Retinal pigment epithelial cell (primary cell): ENCODE measurements around the gene HTR1D.

Experiments
- DNase-seq: peaks from one replicate; pipeline ENCODE4 v3.0.0-alpha.2; 2010; ENCODE audit warnings: low read depth
- H3K4me3 ChIP-seq: 2 replicates; pipeline ENCODE4 v1.5.1; 2011; ENCODE audit warnings: mild to moderate bottlenecking, low read length, control low read depth, moderate library complexity
- TF ChIP-seq, protein P1 (sequence below): conservative IDR thresholded peaks from 2 replicates; pipeline ENCODE4 v1.5.1; 2011; ENCODE audit warnings: low read depth, low read length, control low read depth, inconsistent platforms

The HTR1D gene

DNA sequence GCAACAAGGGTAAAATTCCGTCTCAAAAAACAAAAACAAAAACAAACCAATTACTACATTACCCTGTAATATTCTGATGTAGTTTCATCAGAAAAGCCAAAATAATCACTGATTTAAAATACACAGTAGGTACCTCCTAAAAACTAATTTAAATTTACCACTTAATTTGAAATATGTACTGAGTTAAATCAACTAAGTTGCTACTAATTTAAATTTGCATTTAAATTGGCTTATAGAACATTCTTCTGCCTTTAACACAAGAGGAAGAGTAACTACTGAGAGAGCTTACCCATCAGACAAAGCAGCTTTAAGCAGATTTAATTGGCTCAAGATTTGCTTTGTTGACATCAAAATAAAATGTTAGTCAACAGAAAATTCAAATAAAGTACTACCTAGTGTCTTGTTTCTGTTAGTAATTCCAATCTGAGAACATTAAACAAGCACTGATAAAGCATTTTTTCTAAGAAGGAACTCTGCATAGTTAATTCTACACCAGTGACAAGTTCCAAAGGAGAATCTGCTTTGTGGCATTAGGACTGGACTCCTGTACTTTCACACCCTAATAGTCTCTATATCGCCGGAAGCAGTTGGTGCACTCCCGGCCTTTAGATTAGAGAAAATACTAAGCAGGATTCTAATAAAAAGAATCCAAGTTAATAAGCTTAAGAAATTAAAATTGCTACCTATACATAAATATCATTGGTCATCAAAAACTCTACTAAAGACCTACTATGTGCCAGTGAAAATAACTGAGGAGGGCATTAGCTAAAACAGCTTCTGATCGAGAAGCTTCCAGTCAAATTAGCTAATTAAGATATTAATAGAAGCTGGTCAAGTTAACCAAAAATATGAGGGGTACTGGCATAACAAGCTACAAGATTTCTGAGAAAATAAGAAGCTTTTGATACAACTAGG is 57.1 kb downstream of the HTR1D start:
- TF ChIP-seq, protein P1, sequence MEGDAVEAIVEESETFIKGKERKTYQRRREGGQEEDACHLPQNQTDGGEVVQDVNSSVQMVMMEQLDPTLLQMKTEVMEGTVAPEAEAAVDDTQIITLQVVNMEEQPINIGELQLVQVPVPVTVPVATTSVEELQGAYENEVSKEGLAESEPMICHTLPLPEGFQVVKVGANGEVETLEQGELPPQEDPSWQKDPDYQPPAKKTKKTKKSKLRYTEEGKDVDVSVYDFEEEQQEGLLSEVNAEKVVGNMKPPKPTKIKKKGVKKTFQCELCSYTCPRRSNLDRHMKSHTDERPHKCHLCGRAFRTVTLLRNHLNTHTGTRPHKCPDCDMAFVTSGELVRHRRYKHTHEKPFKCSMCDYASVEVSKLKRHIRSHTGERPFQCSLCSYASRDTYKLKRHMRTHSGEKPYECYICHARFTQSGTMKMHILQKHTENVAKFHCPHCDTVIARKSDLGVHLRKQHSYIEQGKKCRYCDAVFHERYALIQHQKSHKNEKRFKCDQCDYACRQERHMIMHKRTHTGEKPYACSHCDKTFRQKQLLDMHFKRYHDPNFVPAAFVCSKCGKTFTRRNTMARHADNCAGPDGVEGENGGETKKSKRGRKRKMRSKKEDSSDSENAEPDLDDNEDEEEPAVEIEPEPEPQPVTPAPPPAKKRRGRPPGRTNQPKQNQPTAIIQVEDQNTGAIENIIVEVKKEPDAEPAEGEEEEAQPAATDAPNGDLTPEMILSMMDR: no peak
- no peak for DNase-seq
- no peak overlapping the region for H3K4me3 ChIP-seq

DNA sequence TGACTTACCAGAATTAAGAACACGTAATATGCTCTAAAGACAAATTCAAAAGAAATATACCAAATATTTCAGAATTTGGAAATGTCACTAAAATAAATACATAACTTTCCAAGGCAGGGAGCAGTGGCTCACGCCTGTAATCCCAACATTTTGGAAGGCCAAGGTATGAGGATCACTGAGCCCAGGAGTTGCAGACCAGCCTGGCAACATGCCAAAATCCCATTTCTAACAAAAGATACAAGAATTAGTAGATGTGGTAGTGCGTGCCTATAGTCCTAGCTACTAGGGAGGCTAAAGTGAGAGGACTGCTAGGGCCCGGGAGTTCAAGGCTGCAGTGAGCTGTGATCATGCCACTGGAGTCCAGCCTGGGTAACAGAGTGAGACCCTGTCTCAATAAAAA is 60.4 kb downstream of the HTR1D start:
- TF ChIP-seq, protein P1: no peak
- no peak for DNase-seq
- no peak overlapping the region for H3K4me3 ChIP-seq

DNA sequence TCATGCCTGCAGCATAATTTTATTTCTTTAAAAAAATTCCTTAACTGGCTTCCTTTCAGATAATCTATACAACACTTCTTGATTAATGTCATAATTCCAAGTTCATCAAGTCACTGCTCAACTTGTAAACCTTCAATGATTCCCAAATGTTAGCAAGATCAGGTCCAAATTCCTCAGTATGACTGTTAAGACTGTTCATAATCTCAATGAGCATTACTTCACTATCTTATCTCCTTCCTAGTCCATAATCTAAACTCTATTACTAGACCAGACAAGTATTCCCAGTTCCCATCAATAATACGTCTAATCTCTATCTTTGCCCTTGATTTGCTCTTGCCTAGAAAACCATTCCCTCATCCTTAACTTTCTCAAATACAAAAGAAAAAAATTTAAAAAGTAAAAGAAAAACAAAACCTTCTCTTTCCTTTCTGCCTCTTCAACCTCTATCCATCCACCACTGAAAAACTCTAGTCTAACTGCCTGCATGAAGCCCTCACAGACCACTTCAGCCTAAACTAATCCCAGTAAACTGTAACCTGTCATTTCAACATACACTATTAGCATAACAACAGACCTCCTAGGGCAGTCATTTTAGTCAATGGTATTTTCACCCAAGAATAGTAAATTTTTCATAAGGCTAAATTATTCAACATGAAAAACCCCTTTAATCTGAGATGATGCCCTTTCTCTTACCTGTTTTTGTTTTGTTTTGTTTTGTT is 64.2 kb downstream of the HTR1D start:
- no peak for DNase-seq
- TF ChIP-seq, protein P1: no peak
- H3K4me3 ChIP-seq: no peak overlapping the region

DNA sequence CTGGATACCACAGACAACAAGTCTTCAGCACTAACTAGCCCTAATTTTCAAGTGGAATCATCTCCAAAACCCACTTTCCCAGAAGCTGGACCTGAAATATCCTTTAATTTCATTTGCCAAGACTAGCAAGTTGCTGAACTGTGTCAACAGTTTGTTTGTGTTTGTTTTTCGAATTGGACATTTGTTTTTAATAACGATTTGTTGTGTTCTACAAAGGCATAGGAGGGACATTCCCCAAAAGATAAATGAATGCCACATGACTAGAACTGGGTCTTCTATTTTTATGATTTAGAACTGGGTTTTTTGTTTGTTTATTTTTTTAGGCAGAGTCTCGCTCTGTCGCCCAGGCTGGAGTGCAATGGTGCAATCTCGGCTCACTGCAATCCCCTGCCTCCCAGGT is 66.6 kb downstream of the HTR1D start:
- no peak for DNase-seq
- no peak overlapping the region for H3K4me3 ChIP-seq
- TF ChIP-seq, protein P1: no peak

DNA sequence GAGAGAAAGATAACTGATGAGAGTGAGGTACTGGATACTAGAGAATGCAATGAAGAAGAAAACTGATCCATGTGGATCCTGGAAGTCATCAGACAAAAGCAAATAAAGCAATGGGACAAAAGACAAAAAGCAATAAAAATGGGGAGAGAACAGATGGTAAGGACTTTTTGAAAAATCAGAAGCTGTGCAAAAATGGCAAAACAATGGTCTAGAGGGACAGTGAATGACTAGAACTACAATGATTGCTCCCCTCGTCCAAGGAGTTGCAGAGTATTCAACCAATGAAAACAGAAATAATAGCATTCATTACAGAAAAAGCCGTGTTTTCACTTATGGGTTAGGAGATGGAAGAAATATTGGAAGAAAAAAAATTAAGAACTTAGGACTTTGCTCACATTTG is 67.2 kb downstream of the HTR1D start:
- TF ChIP-seq, protein P1: no peak
- no peak overlapping the region for H3K4me3 ChIP-seq
- no peak for DNase-seq

DNA sequence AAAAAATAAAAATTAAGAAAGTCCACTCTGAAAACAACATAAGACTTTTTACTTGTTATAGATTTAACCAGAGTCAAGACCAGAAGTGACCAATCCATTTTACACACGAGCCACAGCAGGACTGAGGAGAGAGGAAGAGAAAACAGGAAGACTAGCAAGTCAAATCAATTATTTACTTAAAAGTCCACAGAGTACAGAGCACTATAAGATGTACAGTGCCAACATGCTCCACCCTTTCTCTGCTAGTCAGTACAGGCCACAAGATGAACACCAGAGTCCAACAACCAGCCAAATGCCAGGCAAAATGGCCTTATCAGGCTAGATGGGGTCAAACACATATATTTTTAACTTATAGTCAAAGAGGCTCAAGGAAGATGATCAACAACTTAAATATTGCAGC is 68.2 kb downstream of the HTR1D start:
- TF ChIP-seq, protein P1: no peak

More for the DNA sequence above, 68.2 kb downstream of the HTR1D start:
- no peak for DNase-seq
- no peak overlapping the region for H3K4me3 ChIP-seq
